HG02852 (cell line): ENCODE results near the gene ETS2.

Source experiments
- ATAC-seq: cut with Tn5 transposase; IDR thresholded peaks from one replicate; pipeline ENCODE4 v1.9.1; 2021; ENCODE audit warnings: mild to moderate bottlenecking, moderate library complexity; ENCODE audit not compliant: unreplicated experiment

Gene ETS2

GRCh38 chr21:38858026-38858811 is 52.5 kb downstream of the ETS2 start:
- ATAC-seq, result no peak

- no peak for ATAC-seq
Observed at GRCh38 chr21:38858812-38859205, 53.1 kb downstream of the ETS2 start.

- ATAC-seq, result no peak
Observed at GRCh38 chr21:38859852-38860251, 54.1 kb downstream of the ETS2 start.

GRCh38 chr21:38861056-38861455 is 55.3 kb downstream of the ETS2 start:
- ATAC-seq, result no peak

- no peak for ATAC-seq
Observed at GRCh38 chr21:38861989-38862683, 56.4 kb downstream of the ETS2 start.

- ATAC-seq, result no peak
Observed at GRCh38 chr21:38863291-38863690, 57.6 kb downstream of the ETS2 start.

- no peak for ATAC-seq
Observed at GRCh38 chr21:38863843-38864363, 58.2 kb downstream of the ETS2 start.

GRCh38 chr21:38864964-38865363 is 59.2 kb downstream of the ETS2 start:
- no peak for ATAC-seq

GRCh38 chr21:38869196-38869595 is 63.5 kb downstream of the ETS2 start:
- ATAC-seq, result no peak

- no peak for ATAC-seq
Observed at GRCh38 chr21:38869946-38870345, 64.2 kb downstream of the ETS2 start.
